ENCODE results near the gene C10orf90.

The C10orf90 gene

DNA sequence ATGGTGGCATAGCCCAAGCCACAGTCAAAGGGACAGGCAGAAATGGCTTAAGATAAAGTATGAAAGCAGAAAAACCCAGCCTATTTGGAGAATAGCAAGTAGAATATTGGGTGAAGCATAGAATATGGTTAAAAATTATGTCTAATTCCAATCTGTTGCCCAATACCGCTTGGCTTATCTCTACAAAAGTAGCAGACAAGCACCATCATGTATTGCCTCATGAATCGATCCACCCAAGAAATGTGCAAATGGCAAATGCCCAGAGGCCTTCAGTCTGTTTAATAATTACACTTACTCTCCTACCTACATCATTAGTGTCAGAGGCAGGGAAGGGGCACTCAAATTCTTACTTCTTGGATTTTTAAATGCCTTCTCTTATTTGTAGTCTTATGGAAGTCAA lies 151.3 kb downstream of the C10orf90 start:
- TF ChIP-seq CTCF (IDR thresholded peaks at IDR 0.05; ENCODE audit: borderline replicate concordance, control extremely low read depth, extremely low read depth, insufficient read depth, missing control alignments), result no peak
- in situ Hi-C loops (cut with MboI; ENCODE audit: low sequenced_read_pairs, unreplicated experiment), result loop anchor here (25.0 kb wide), 1 partner anchor 532 kb away; no protein-coding TSS in a partner anchor
- no peak for DNase-seq (ENCODE audit: low spot score)

GRCh38 chr10:126518218-126519080 lies 152.0 kb downstream of the C10orf90 start:
- TF ChIP-seq CTCF (IDR thresholded peaks at IDR 0.05; ENCODE audit: borderline replicate concordance, control extremely low read depth, extremely low read depth, insufficient read depth, missing control alignments), result no peak
- DNase-seq (ENCODE audit: low spot score), result no peak
- in situ Hi-C loops (cut with MboI; ENCODE audit: low sequenced_read_pairs, unreplicated experiment), result loop anchor here (25.0 kb wide), 1 partner anchor 531 kb away; no protein-coding TSS in a partner anchor

- DNase-seq (ENCODE audit: low spot score), result no peak
- TF ChIP-seq CTCF (IDR thresholded peaks at IDR 0.05; ENCODE audit: borderline replicate concordance, control extremely low read depth, extremely low read depth, insufficient read depth, missing control alignments), result no peak
- in situ Hi-C loops (cut with MboI; ENCODE audit: low sequenced_read_pairs, unreplicated experiment), result loop anchor here (25.0 kb wide), 1 partner anchor 529 kb away; no protein-coding TSS in a partner anchor
Observed at GRCh38 chr10:126516515-126516914, 154.0 kb downstream of the C10orf90 start.

- in situ Hi-C loops (cut with MboI; ENCODE audit: low sequenced_read_pairs, unreplicated experiment), result loop anchor here (25.0 kb wide), 1 partner anchor 525 kb away; no protein-coding TSS in a partner anchor
- no peak for TF ChIP-seq CTCF (IDR thresholded peaks at IDR 0.05; ENCODE audit: borderline replicate concordance, control extremely low read depth, extremely low read depth, insufficient read depth, missing control alignments)
- DNase-seq (ENCODE audit: low spot score), result no peak
Observed at GRCh38 chr10:126511917-126512479, 158.5 kb downstream of the C10orf90 start.

DNA sequence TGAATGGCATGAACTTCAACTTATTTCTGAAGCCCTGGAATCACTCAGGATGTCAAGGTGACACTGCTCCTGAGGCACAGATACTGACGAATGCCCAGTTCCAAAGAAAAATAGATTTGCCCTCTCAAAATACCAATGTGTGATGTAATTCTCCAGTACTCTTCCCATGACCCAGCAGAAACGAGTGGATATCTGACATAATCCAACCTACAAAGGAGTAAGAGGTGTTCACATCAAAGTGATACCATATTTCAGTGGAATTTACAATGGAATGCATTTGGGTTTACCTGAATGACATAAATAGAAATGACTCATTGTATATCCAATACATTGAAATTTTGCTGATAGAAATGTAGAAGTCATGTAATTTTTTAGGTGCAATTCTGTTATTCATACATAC lies 161.3 kb downstream of the C10orf90 start:
- no peak for TF ChIP-seq CTCF (IDR thresholded peaks at IDR 0.05; ENCODE audit: borderline replicate concordance, control extremely low read depth, extremely low read depth, insufficient read depth, missing control alignments)
- in situ Hi-C loops (cut with MboI; ENCODE audit: low sequenced_read_pairs, unreplicated experiment), result loop anchor here (25.0 kb wide), 1 partner anchor 522 kb away; no protein-coding TSS in a partner anchor
- no peak for DNase-seq (ENCODE audit: low spot score)

- in situ Hi-C loops (cut with MboI; ENCODE audit: low sequenced_read_pairs, unreplicated experiment), result loop anchor here (25.0 kb wide), 1 partner anchor 521 kb away; no protein-coding TSS in a partner anchor
- DNase-seq (ENCODE audit: low spot score), result no peak
- no peak for TF ChIP-seq CTCF (IDR thresholded peaks at IDR 0.05; ENCODE audit: borderline replicate concordance, control extremely low read depth, extremely low read depth, insufficient read depth, missing control alignments)
Observed at GRCh38 chr10:126508535-126509040, 161.9 kb downstream of the C10orf90 start.
